HG03457 (cell line): Measurements from ENCODE around the gene ALPL.
"Not testable (repeated sequence)": the region's sequence is repeated elsewhere in the genome, so short reads cannot be mapped to it uniquely, and the experiment has no call there.

Source experiments
- ATAC-seq: cut with Tn5 transposase; IDR thresholded peaks from one replicate; pipeline ENCODE4 v1.9.1; 2021; ENCODE audit warnings: moderate number of reproducible peaks; ENCODE audit not compliant: unreplicated experiment

Gene ALPL

GRCh38 chr1:21509351-21510112 is at the start of gene ALPL:
Gene ALPL (plus strand): TSS chr1:21509423. CDS start chr1:21554082, 44,659 bp downstream.
- no peak for ATAC-seq

DNA sequence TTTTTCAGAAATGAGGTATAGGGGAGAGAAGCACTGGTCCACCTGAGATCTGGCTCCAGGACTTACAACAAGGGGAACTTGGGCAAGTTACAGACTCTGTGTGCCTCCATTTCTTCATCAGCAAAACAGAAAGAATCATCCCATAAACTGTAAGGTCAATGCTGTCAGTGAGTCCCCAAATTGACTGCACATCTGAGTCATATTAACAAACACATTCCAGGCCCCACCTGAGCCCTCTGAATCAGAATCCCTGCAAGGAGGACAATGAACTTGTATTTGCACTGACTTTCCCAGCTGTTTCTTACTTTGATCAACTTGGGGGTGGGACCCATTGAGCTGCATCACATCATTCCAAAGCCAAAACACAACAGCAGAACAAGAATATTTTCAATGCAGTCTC is 44.1 kb upstream of the ALPL start:
- not testable (repeated sequence) for ATAC-seq

DNA sequence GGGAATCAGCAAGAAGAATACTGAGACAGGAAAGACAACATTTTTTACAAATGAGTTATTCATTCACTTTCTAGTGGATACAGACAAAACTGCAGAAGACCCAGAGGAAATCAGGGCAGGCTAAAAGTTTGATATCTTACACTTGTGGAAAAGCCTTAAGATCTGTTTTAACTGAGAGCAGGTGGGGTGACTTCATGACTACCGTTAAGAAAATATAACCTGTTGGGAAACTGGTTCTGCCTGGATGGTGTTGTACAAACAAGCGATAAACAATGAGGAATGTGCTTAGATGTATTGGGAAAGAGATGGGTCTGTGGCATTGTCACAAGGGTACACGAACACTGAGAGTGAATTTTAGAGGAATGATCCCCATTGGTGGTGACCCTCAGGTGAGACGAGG is 41.3 kb upstream of the ALPL start:
- ATAC-seq = not testable (repeated sequence)

GRCh38 chr1:21468599-21468998 is 40.6 kb upstream of the ALPL start:
- ATAC-seq = no peak

DNA sequence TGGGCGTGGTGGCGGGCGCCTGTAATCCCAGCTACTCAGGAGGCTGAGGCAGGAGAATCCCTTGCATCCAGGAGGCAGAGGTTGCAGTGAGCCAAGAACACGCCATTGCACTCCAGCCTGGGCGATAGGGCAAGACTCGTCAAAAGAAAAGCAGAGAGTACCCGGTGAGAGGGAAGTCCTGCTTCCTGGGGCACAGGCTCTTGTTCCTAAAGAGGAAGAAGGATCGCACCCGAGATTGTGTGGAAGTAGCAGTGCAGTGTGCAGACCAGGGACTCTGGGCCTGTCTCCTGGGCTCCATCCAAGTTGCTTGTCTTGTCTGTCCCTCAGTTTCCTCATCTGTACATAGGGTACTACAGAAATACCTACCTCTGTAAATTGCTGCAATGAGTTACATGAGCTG is 39.6 kb upstream of the ALPL start:
- ATAC-seq = no peak

- ATAC-seq = no peak
Observed at GRCh38 chr1:21472861-21473260, 36.4 kb upstream of the ALPL start.

DNA sequence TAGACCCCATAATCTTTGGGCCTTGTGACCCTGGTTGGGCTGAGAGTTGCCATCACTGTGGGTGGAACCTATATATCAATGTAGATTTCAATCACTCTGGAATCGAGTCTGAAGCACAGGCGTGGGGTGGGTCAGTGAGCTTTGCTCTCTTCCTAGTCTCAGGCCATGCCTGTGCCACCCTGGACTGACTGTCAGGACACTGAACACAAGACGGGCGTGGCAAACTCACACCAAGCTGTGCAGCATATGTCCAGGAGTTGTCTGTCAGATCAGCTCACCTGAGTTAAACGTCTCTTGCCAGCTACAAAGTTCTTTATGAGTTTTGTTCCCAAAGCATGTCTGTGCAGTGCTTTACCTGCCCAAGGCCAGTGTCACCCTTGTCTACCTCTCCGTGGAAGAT is 30.9 kb upstream of the ALPL start:
- no peak for ATAC-seq

DNA sequence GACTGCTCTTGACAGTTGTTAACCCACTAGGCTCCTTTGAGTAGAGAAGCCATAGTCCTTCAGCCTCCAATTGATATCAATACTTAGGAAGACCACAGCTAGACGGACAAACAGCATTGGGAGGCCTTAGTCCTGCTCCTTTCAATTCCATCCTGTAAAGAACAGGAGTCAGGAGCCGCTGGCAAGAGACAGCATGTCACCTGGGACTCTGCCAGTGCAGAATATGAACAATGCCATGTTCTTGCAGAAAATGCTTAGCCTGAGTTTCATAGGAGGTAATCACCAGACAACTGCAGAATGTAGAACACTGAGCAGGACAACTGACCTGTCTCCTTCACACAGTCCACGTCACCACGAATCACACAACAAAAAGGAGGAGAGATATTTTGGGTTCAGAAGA is 25.3 kb upstream of the ALPL start:
- ATAC-seq = not testable (repeated sequence)

- no peak for ATAC-seq
Observed at GRCh38 chr1:21489146-21489545, 20.1 kb upstream of the ALPL start.

DNA sequence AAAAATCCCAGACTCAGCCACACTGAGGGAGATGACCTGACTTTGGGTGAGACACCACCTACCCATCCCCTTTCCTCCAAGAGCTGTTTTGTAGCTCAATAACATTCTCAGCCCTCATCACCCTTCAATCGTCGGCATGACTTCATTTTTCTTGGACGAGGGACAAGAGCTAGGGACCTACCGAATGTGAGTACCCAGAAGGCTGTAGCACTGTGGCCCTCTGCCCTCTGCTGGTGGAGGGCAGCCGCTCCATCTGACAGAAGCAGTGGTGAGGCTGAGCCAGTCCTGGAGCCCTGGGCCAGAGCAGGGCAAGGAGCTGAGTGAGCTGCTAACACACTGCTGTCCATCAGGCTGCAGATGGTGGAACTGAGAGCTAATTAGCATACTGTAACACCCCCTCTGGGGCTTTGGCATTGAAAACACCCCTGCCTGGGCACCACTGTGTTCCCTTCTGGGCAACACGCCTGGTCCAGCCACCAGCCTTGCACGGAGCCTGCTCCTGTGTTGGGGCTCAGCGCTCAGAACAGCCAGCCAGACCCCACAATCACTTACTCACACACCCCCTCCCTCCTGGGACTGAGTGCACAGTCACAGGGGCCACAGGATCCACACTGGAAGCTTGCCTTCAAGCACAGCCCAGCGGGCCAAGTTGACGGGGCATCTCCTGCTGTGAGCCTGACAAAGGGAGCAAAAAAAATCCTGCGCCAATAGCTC is 18.3 kb upstream of the ALPL start:
- ATAC-seq = no peak

GRCh38 chr1:21491488-21492355 is 17.5 kb upstream of the ALPL start:
- no peak for ATAC-seq

- ATAC-seq = no peak
Observed at GRCh38 chr1:21492356-21492625, 16.9 kb upstream of the ALPL start.

DNA sequence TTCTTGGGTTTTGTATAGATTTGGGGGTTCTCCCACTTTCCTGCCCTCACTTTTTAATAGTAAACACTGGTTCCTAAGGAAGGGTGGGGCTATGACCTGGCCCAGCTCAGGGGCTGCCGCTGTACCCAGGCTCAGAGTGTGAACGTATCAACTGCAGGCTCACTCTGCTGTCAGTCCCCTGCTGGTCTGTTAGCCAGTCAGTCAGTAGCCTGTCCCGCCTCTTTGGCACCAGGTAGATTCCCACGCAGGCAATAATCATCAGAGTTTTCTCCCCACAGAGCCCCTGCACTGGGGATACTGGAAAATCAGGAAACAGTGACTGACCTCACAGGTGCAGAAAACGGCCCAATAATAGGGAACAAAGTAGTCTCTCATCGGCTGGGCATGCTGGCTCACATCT is 15.0 kb upstream of the ALPL start:
- no peak for ATAC-seq

DNA sequence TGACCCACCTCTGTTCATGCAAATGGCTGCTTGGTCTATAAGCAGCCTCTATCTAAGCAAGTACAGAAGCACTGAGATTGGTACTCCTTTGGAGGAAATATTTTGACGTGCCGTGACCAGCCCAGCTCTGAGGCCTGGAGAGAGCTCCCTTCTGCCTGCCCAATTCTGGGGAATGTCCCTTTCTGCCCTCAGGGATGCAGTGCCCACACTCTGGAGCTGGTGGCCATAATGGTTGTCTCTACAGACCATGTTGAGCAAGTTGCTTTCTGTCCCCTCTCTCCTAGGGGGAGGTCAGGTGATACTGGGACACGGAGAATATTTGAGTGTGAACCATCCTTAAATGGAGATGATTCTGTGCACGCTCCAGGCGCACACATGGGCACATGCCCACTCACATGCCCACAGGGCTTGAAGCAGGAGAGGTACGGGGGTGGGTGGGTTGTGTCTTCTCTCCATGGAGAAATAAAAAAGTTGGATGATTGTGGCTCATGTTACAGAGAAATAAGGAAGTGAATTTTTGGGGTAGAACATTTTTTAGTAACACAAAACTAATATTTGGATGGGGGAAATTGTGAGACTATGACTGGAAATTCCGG is 13.9 kb upstream of the ALPL start:
- ATAC-seq = no peak

- ATAC-seq = no peak
Observed at GRCh38 chr1:21496063-21496462, 13.2 kb upstream of the ALPL start.

DNA sequence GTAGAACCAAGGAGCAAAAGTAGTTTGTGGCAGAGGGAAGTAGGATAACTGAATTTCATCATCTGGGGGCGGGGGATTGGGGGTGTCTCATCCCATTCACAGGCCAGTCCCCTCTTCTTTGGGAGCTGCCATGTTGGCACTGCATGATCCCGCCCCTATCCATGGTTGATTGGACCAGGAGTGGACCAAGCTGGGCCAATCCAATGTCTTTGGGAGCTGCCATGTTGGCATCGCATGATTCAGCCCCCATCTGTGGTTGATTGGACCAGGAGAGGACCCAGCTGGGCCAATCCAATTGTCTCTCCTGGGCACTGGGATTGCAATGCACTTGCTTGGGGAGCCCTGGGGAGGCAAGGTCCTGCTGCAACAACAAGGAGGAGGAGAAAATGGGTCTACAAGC is 12.3 kb upstream of the ALPL start:
- ATAC-seq = no peak

GRCh38 chr1:21497466-21498061 is 11.7 kb upstream of the ALPL start:
- ATAC-seq = no peak

DNA sequence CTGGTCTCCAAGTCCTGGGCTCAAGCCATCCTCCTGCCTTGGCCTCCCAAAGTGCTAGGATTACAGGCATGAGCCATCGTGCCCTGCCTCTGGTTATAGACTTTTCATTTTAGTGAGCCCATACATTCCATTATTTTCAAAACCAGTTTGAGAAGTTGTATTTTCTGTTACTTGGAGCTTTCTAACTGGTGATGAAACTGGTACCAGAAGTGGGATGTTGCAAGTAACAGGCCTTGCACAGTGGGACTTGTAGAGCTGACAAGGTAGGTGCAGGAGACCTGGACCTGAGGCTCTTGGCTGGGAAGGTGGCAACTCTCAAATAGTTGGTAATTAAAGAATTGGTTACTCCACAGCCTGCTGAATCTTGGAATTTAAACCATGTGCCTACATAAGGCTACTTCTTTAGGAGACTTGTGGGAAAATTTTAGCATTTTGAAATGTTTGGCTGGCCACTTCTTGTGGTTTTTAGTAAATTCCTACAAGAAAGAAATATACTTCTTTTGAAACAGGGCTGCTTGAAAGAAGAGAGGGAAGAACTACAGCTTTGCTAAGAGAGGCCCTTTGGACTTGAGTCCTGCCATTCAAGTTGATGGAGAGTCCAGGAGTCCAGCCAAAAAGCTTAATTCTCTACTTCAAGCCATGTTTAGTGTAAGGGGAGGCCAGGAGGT is 9.8 kb upstream of the ALPL start:
- ATAC-seq = no peak

- no peak for ATAC-seq
Observed at GRCh38 chr1:21503706-21504377, 5.4 kb upstream of the ALPL start.

DNA sequence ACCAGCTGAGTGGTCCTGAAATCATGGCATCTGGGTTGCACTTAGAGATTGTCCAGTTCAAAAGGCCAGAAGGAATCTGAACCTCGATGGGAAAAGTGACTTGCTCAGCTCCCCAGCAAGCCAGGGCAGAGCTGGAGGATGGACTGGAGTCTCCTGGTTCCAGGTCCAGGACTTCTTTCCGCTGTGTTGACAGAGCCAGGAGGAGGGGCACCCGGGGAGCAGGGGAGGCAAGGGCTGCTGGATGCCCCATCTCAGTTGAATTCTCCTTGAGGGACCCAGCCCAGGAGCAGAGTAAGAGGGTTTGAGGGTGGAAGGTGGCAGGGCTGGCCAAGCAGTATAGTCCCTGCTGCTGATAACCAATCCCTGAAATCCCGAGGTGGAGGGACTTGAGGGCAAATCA is 2.4 kb upstream of the ALPL start:
- no peak for ATAC-seq
